Neural cell (in vitro differentiated cells): Measurements from ENCODE around the gene ARHGEF4. TPM values are rescaled to one million over a fixed set of nuclear protein-coding genes. Genes with fewer than 3 reads are reported as not detected.
A peak's percentile ranks its signal among the peaks of the same experiment; 100 is the strongest.

ENCODE experiments used
- H2AFZ ChIP-seq: fragments of 200-600, 300-800 bp; sonication (generic), shearing (Covaris generic); 2 replicates; pipeline ENCODE4 v1.6.0; 2014; ENCODE audit warnings: low read depth, mild to moderate bottlenecking, antibody characterized with exemption, low read length, moderate library complexity
- H3F3A ChIP-seq: fragments of 200-600 bp; shearing (Covaris generic); 2 replicates; pipeline ENCODE4 v1.6.1; 2016; ENCODE audit warnings: mild to moderate bottlenecking, moderate library complexity, mixed read lengths, antibody characterized with exemption, low read length; ENCODE audit not compliant: insufficient read depth, poor library complexity, severe bottlenecking
- H3K27ac ChIP-seq: fragments of 200-600, 300-800 bp; sonication (generic), shearing (Covaris generic); 2 replicates; pipeline ENCODE4 v1.5.1; 2014; ENCODE audit warnings: mild to moderate bottlenecking, low read length, moderate library complexity
- H3K27me3 ChIP-seq: fragments of 300-800, 200-600 bp; sonication (generic), shearing (Covaris generic); 2 replicates; pipeline ENCODE4 v1.6.0; 2014; ENCODE audit warnings: mild to moderate bottlenecking, low read depth, low read length, moderate library complexity; ENCODE audit not compliant: insufficient read depth
- H3K36me3 ChIP-seq: fragments of 300-800, 200-600 bp; sonication (generic), shearing (Covaris generic); 2 replicates; pipeline ENCODE4 v1.5.1; 2014; ENCODE audit warnings: mild to moderate bottlenecking, antibody characterized with exemption, low read length, moderate library complexity; ENCODE audit not compliant: insufficient read depth
- H3K4me2 ChIP-seq: fragments of 300-800, 200-600 bp; sonication (generic), shearing (Covaris generic); 2 replicates; pipeline ENCODE4 v1.6.0; 2014; ENCODE audit warnings: mild to moderate bottlenecking, low read length
- H3K4me3 ChIP-seq: fragments of 300-800, 200-600 bp; sonication (generic), shearing (Covaris generic); 2 replicates; pipeline ENCODE4 v1.5.1; 2014; ENCODE audit warnings: mild to moderate bottlenecking, low read length, moderate library complexity
- H3K79me2 ChIP-seq: fragments of 200-600 bp; shearing (Covaris generic); replicated peaks from 2 replicates; pipeline ENCODE4 v1.6.0; 2014; ENCODE audit warnings: mild to moderate bottlenecking, low read length, moderate library complexity; ENCODE audit not compliant: insufficient read depth
- H3K9ac ChIP-seq: fragments of 300-800, 200-600 bp; sonication (generic), shearing (Covaris generic); 2 replicates; pipeline ENCODE4 v1.6.1; 2016; ENCODE audit warnings: mild to moderate bottlenecking, low read length, mixed read lengths
- H3K9me2 ChIP-seq: fragments of 200-600 bp; shearing (Covaris generic); 2 replicates; pipeline ENCODE4 v1.6.1; 2016; ENCODE audit warnings: mild to moderate bottlenecking, low read length, mixed read lengths; ENCODE audit not compliant: insufficient read depth
- H3K9me3 ChIP-seq: fragments of 200-600, 300-800 bp; sonication (generic), shearing (Covaris generic); 2 replicates; pipeline ENCODE4 v1.6.1; 2016; ENCODE audit warnings: mild to moderate bottlenecking, mixed run types, low read length, moderate library complexity, mixed read lengths
- H4K20me1 ChIP-seq: fragments of 200-600 bp; shearing (Covaris generic); 2 replicates; pipeline ENCODE4 v1.6.1; 2016; ENCODE audit warnings: mild to moderate bottlenecking, mixed run types; ENCODE audit not compliant: insufficient read depth
- CTCF ChIP-seq: fragments of 450-650 bp; IDR thresholded peaks from 2 replicates; pipeline ENCODE4 v1.5.1; 2014; ENCODE audit warnings: antibody characterized with exemption, mild to moderate bottlenecking, moderate library complexity; ENCODE audit not compliant: poor library complexity, severe bottlenecking
- EP300 ChIP-seq: fragments of 450-650 bp; conservative IDR thresholded peaks from 2 replicates; pipeline ENCODE4 v1.6.1; 2014; ENCODE audit warnings: antibody characterized with exemption, mild to moderate bottlenecking, moderate library complexity; ENCODE audit not compliant: poor library complexity, severe bottlenecking
- EZH2 ChIP-seq: fragments of 200-600, 300-800 bp; shearing (Covaris generic), sonication (generic); IDR thresholded peaks from 2 replicates; pipeline ENCODE4 v1.6.1; 2014; ENCODE audit warnings: antibody characterized with exemption, low read length, borderline replicate concordance, mild to moderate bottlenecking; ENCODE audit not compliant: insufficient read depth, poor library complexity, severe bottlenecking
- MXI1 ChIP-seq: fragments of 450-650 bp; conservative IDR thresholded peaks from 2 replicates; pipeline ENCODE4 v1.6.1; 2014; ENCODE audit warnings: antibody characterized with exemption, mild to moderate bottlenecking; ENCODE audit not compliant: poor library complexity, severe bottlenecking
- POLR2AphosphoS5 ChIP-seq: IDR thresholded peaks from 2 replicates; pipeline ENCODE4 v1.6.1; 2012
- RAD21 ChIP-seq: fragments of 450-650 bp; conservative IDR thresholded peaks from 2 replicates; pipeline ENCODE4 v1.6.1; 2014; ENCODE audit warnings: antibody characterized with exemption, mild to moderate bottlenecking, moderate library complexity
- REST ChIP-seq: IDR thresholded peaks from 2 replicates; pipeline ENCODE4 v1.6.1; 2012; ENCODE audit warnings: borderline replicate concordance
- SMC3 ChIP-seq: fragments of 450-650 bp; conservative IDR thresholded peaks from 2 replicates; pipeline ENCODE4 v1.6.1; 2014; ENCODE audit warnings: antibody characterized with exemption, mild to moderate bottlenecking, moderate library complexity; ENCODE audit not compliant: poor library complexity
- TAF1 ChIP-seq: IDR thresholded peaks from 2 replicates; pipeline ENCODE4 v1.6.1; 2012; ENCODE audit warnings: low read depth
- polyA plus RNA-seq: library from polyadenylated mRNA; depleted of rRNA; stranded (reverse); fragments of >200 nt; gene quantifications from 2 replicates; pipeline ENCODE4 v1.2.3, GENCODE V29; 2014

The ARHGEF4 gene
- polyA plus RNA-seq, 1 donor from 2014 or later = 45.9 TPM

GRCh38 chr2:131093006-131093695 is 256.4 kb downstream of the ARHGEF4 start, which contains the start of gene FAM168B:
Gene FAM168B, minus strand, starts transcription at chr2:131093460. Its CDS starts 10,814 bp downstream, at chr2:131082646.
- H3K27me3 ChIP-seq = no peaks in the 10 kb centered on the region

More at GRCh38 chr2:131093006-131093695, 256.4 kb downstream of the ARHGEF4 start, which contains the start of gene FAM168B:
- H2AFZ ChIP-seq = peak within 1 kb of the TSS; percentile 98
- peak within 1 kb of the TSS; percentile 97 for H3K27ac ChIP-seq
- no peaks in the 10 kb centered on the region for H4K20me1 ChIP-seq
- no peaks in the 10 kb centered on the region for H3F3A ChIP-seq
- H3K79me2 ChIP-seq = peaks cover 44% of the 10 kb centered on the region
- H3K36me3 ChIP-seq = no peaks in the 10 kb centered on the region
- H3K9me2 ChIP-seq = no peaks in the 10 kb centered on the region
- H3K9ac ChIP-seq = peak within 1 kb of the TSS; percentile 93
- H3K4me3 ChIP-seq = peak within 1 kb of the TSS; percentile 90
- H3K4me2 ChIP-seq = peak within 1 kb of the TSS; percentile 63
- no peak for TF ChIP-seq EZH2
- peak; percentile 23 for TF ChIP-seq SMC3
- peak; percentile 96 for TF ChIP-seq POLR2AphosphoS5
- no peak for TF ChIP-seq CTCF
- TF ChIP-seq EP300 = peak; percentile 75
- TF ChIP-seq RAD21 = peak; percentile 28
- peak; percentile 75 for TF ChIP-seq MXI1
- TF ChIP-seq REST = no peak
- no peak for TF ChIP-seq TAF1
- no peaks in the 10 kb centered on the region for H3K9me3 ChIP-seq
